Iris pigment epithelial cell (primary cell): ENCODE measurements around the gene MAPK8.

ENCODE experiments used
- DNase-seq: peaks from one replicate; pipeline ENCODE4 v3.0.0-alpha.2; 2011; ENCODE audit warnings: low read depth

The MAPK8 gene

DNA sequence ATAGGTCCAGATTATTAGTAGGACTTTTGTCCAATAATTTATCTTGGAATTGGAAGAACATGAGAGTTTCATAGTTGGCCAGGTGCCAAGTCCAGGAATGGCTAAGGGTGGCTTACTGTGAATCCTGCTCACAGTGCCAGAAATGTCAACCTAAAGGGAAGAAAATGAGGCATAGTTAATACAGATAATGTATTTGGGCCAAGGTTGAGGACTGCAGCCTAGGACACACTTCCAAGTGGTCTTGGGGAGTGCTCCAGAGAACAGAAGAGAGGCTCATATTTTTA lies 78.2 kb downstream of the MAPK8 start:
- DNase-seq = no peak

DNA sequence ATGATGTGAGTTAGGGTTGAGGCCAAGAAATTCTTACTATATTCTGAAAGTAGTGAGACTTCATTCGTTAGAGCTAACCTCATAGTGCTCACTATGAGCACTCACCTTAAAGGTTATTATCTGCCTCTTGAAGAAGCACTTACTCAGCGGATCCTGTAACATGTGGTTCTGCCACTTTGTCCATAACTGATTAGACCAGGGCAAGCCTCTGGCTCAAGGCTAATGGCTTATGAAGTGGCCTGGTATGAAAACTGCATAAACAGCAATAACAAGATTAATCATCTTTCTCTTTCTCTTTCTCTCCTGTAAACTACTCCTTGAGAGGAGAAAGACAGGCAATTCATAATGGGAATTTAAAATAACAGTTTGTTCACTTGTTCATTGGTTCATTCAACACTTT lies 82.8 kb downstream of the MAPK8 start:
- peak; percentile 35 for DNase-seq

- no peak for DNase-seq
Measured at GRCh38 chr10:48389846-48390557, 83.5 kb downstream of the MAPK8 start.

GRCh38 chr10:48390558-48390871 lies 84.0 kb downstream of the MAPK8 start:
- no peak for DNase-seq

DNA sequence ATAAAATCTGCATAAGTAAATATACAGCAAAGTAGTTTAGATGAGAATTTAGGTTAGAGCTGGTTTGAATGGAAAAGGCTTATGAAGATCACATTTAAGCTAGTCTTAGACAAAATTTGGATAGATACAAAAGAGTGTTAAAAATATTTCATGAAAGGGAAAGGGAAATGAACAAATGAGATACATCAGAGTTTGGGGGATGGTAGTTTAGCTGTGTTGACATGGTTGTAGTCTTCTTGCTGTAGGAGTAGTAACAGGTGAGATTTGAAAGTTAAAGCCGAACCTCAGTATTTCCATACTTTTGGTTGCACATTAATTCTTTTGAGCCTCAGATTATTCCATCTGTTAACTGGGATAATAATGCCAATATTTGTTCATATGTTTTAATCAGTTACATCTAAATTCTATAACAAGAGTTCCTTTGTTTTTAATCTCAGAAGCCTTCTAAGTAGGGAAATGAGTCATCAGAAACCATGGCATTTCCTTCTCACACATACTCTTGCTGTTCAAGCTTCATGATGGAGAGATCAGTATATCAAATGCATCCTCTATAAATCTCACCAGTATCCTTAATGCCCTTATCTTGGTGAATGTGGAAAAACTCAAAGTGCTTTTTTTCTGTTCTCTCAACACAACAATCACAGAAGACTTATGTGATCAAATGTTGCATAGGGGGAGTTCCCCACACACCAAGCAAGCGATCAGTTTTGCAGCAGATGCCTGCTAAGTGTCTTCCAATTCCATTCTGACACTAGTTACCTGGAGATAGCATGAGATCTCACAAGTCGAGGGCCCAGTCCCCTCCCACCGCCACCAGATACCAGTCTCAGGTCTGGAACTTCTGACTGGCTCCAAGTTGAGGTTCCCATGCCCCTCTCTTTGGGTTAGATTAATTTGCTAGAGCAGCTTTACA lies 84.7 kb downstream of the MAPK8 start:
- DNase-seq = peak; percentile 81

DNA sequence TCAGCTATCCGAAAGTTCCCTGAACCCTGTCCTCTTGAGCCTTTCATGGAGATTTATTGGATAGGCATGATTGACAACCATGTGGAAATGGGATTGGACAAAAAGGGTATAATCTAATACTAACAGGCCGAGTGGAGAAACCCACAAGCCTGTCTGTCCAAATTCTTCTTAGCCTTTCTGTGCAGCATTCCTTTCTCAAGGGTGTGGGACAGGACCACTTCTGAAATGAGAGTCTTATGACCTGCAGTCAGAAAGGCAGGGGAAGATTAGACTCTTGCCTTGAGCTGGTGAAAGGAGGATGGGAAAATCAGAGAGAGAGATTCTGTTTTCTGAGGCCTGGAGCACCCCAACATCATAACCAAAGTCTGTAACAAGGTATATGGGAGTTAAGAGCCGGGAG lies 85.5 kb downstream of the MAPK8 start:
- DNase-seq = no peak

DNA sequence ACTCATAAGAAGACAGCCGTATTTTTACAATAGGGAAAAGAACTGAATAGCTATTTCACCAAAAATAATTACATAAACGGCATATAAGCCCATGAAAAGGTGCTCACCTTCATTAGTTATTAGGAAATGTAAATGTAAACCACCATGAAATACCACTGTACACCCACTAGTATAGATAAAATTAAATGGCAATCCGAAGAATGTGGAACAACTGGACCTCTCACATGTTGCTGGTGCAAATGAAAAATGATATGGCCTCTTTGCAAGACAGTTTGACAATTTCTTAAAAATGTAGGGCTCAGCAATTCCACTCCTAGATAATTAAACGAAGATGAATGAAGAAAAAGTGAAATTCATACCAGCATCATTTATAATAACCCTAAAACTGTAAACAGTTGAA lies 91.8 kb downstream of the MAPK8 start:
- DNase-seq = no peak

DNA sequence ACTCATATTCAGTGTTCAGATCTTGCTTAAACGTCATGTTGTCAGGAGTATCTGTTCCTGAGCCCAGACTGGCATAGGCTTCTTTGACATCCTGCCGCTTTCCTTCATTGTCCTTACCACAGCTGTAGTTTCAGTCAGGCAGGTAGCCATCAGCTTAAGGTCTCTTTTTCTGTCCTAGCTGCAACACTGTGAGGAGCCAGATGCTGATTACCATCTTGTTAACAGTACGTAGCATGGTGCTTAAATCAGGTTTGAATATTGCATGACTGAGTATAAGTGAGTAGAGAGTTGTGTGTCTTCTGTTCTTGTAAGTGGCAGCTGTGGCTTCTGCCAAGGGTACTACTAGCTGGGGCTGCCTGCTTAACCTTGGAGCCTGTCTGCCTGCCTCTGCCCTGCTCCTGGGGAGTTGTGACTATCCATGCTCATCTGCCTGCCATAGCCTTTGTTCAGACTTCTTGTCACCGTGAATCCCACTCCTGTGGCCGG lies 92.6 kb downstream of the MAPK8 start:
- DNase-seq = peak; percentile 29

DNA sequence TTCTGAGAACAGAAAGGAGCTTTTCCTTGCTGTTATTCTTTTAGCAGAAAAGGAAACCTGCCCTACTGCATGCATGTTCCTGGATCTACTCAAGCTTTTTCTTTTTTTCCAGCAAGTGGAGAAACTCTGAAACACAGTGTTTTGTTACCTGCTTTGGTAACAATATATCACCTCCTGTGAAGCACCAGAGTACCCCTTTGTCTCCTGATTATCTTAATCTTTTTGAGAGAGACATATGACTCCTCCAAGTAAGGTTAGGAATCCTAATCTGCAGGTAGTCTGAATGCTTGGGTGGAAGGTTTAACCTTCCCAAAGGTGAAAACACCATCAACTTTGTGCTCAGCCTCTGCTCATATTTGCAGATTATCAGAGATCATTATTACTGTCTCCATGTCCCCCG lies 93.1 kb downstream of the MAPK8 start:
- DNase-seq = no peak

GRCh38 chr10:48400129-48400849 lies 93.8 kb downstream of the MAPK8 start:
- peak; percentile 39 for DNase-seq

GRCh38 chr10:48400850-48401220 lies 94.4 kb downstream of the MAPK8 start:
- no peak for DNase-seq

DNA sequence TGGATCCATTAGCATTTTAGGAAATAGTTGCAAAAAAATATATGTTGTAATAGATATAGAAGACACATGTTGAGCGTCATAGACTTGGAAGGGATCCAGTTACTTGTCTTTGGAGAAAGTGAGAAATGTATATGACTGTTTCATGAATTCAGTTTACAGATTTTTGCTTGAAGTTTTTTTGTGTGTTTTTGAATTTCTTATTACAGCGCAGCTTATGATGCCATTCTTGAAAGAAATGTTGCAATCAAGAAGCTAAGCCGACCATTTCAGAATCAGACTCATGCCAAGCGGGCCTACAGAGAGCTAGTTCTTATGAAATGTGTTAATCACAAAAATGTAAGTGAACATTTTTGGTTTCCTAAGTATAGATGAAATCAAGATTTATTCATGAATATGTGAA lies 98.2 kb downstream of the MAPK8 start:
- peak; percentile 86 for DNase-seq

GRCh38 chr10:48406204-48406603 lies 99.7 kb downstream of the MAPK8 start:
- DNase-seq = peak; percentile 78

GRCh38 chr10:48406658-48407057 lies 100.2 kb downstream of the MAPK8 start:
- DNase-seq = no peak

DNA sequence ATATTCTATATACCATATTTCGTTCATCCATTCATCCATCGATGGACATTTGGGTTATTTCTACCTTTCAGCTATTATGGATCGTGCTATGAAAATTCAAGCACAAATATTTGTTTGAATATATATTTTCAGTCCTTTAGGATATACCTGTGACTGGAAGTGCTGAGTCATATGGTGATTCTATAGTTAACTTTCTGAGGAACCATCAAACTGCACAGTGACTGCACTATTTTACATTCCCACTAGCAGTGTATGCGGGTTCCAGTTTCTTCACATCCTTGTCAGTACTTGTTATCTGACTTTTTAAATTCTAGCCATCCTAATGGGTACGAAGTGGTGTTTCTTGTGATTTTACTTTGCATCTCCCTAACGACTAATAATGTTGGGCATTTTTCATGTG lies 104.0 kb downstream of the MAPK8 start:
- no peak for DNase-seq

- DNase-seq = no peak
Measured at GRCh38 chr10:48411510-48411909, 105.0 kb downstream of the MAPK8 start.

GRCh38 chr10:48412081-48412480 lies 105.6 kb downstream of the MAPK8 start:
- DNase-seq = no peak

- DNase-seq = no peak
Measured at GRCh38 chr10:48412933-48413332, 106.5 kb downstream of the MAPK8 start.

DNA sequence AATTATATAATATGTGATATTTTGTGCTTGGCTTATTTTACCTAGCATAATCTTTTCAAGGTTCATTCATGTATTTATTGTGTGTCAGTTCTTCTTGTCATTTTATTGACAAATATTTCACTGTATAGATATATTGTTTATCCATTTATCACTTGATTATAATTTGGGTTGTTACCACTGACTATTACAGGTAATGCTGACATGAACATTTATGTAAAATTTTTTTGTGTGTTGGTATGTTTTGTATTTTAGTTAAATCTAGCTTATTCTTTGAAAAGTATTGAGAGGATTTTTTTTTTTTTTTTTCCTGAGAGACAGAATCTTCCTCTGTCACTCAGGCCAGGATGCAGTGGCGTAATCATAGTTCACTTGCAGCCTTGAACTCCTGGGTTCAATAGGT lies 107.7 kb downstream of the MAPK8 start:
- DNase-seq = no peak

GRCh38 chr10:48414778-48415177 lies 108.3 kb downstream of the MAPK8 start:
- DNase-seq = peak; percentile 39

GRCh38 chr10:48416584-48417232 lies 110.2 kb downstream of the MAPK8 start:
- no peak for DNase-seq

DNA sequence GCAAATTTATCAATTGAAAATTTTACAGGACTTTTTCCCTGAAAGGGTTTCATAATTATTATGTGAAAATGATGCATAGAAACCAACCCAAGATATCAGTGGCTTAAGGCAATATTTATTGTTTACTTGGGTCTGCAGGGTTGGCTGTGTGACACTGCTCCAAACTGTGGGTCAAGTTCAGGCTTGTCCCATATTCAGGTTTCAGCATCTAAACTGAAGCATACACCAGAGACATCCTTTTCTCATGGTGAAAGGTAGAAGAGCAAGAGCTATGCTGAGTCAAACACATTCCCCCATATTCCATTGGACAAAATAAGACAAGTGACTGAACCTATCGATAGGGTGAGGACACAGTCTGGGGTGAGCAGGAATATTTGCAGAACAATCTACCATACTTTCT lies 110.9 kb downstream of the MAPK8 start:
- no peak for DNase-seq
